HepG2 (cell line): Measurements from ENCODE around the gene HMGN4. TPM values are rescaled to one million over a fixed set of nuclear protein-coding genes. Genes with fewer than 3 reads are reported as not detected.

Source experiments
- ATAC-seq: fragments of 200-7000 bp; cut with Tn5 transposase; 3 replicates; pipeline ENCODE4 v1.9.1; 2020; ENCODE audit warnings: mild to moderate bottlenecking, moderate library complexity
- BruUV-seq: library from RNA; stranded (reverse); fragments of 400-500 nt; replicated peaks from 2 replicates; lab custom pipeline; 2021; lab: Mats Ljungman, UMichigan
- CTCF ChIA-PET: fragments of 300-600 bp; formaldehyde crosslinking; extraction: SDS; loops from one replicate; lab custom pipeline; 2021; ENCODE audit warnings: low total read pairs, inconsistent platforms, low intra/inter-chr PET ratio; lab: Yijun Ruan, JAX
- POLR2A ChIA-PET: fragments of 350-600 bp; sonication (Branson Sonifier 250); formaldehyde crosslinking; loops from one replicate; lab custom pipeline; 2020; ENCODE audit warnings: antibody characterized with exemption, inconsistent platforms; lab: Yijun Ruan, JAX
- DNase-seq: peaks from one replicate; pipeline ENCODE4 v3.0.0-alpha.2; 2015; ENCODE audit warnings: low spot score
- FAIRE-seq: peaks from 3 replicates; lab custom pipeline; 2011; peaks lifted over from hg19 to GRCh38; lab: Jason Lieb, UNC
- H2AFZ ChIP-seq: one replicate; pipeline ENCODE4 v1.6.1; 2011; ENCODE audit warnings: low read length, inconsistent platforms
- H3K27ac ChIP-seq: fragments of 300-600 bp; 3 replicates; pipeline ENCODE4 v1.8.0; 2011; ENCODE audit warnings: mixed run types, mild to moderate bottlenecking, mixed read lengths, low read length, inconsistent platforms; ENCODE audit not compliant: insufficient read depth; ENCODE audit errors: extremely low read length
- H3K27me3 ChIP-seq, 2 experiments: fragments of 200-600 bp in 1 of 2; 2 replicates in 1 of 2; 3 replicates in 1 of 2; pipeline versions ENCODE4 v1.6.0 to v1.8.0; 2011; ENCODE audit warnings: low read length in 2 of 2, mild to moderate bottlenecking in 2 of 2, moderate library complexity in 2 of 2, inconsistent platforms in 1 of 2; ENCODE audit not compliant: insufficient read depth in 2 of 2, control insufficient read depth in 1 of 2
- H3K36me3 ChIP-seq, 2 experiments: fragments of 200-600 bp in 1 of 2; replicated peaks in 1 of 2; 2 replicates in 1 of 2; 3 replicates in 1 of 2; pipeline versions ENCODE4 v1.5.1 to v1.8.0; 2011; ENCODE audit warnings: low read length in 2 of 2, inconsistent platforms in 1 of 2; ENCODE audit not compliant: insufficient read depth in 2 of 2, control insufficient read depth in 1 of 2
- H3K4me1 ChIP-seq: 2 replicates; pipeline ENCODE4 v1.5.1; 2012; ENCODE audit warnings: low read length, inconsistent platforms; ENCODE audit not compliant: insufficient read depth
- H3K4me2 ChIP-seq: 2 replicates; pipeline ENCODE4 v1.6.0; 2011; ENCODE audit warnings: low read depth, low read length, inconsistent platforms
- H3K4me3 ChIP-seq, 3 experiments: fragments of 200-600 bp in 1 of 3; sonication (generic), shearing (Covaris generic) in 1 of 3; replicated peaks in 1 of 3; 2 replicates each; pipeline ENCODE4 v1.5.1; 2011 to 2016; ENCODE audit warnings: low read length in 3 of 3, inconsistent platforms in 2 of 3, low read depth in 2 of 3, mild to moderate bottlenecking in 2 of 3, control low read depth in 1 of 3, mixed read lengths in 1 of 3; ENCODE audit not compliant: insufficient read depth in 1 of 3
- H3K79me2 ChIP-seq: one replicate; pipeline ENCODE4 v1.6.1; 2011; ENCODE audit warnings: low read length, inconsistent platforms; ENCODE audit not compliant: insufficient read depth
- H3K9ac ChIP-seq: 2 replicates; pipeline ENCODE4 v1.6.0; 2011; ENCODE audit warnings: mild to moderate bottlenecking, low read depth, low read length, inconsistent platforms; ENCODE audit not compliant: insufficient read depth
- H3K9me3 ChIP-seq: 2 replicates; pipeline ENCODE4 v1.5.1; 2012; ENCODE audit warnings: mild to moderate bottlenecking, low read length
- H4K20me1 ChIP-seq: 2 replicates; pipeline ENCODE4 v1.6.0; 2011; ENCODE audit warnings: inconsistent platforms, mild to moderate bottlenecking, low read length, moderate library complexity; ENCODE audit not compliant: insufficient read depth
- GATAD1 ChIP-seq: IDR thresholded peaks from 2 replicates; pipeline ENCODE4 v1.6.1; 2016; ENCODE audit warnings: missing genetic modification reagents, missing compliant biosample characterization
- GTF2F1 ChIP-seq: fragments of 150-350 bp; IDR thresholded peaks from 2 replicates; pipeline ENCODE4 v1.6.1; 2014; ENCODE audit warnings: low read length
- HOMEZ ChIP-seq: IDR thresholded peaks from 2 replicates; pipeline ENCODE4 v1.6.1; 2016; ENCODE audit warnings: low read depth
- JUN ChIP-seq: sonication (generic); formaldehyde crosslinking; IDR thresholded peaks from 2 replicates; pipeline ENCODE4 v1.4.0; 2020; ENCODE audit warnings: mild to moderate bottlenecking, missing genetic modification reagents
- MTA1 ChIP-seq: sonication (generic); formaldehyde crosslinking; IDR thresholded peaks from 2 replicates; pipeline ENCODE4 v1.4.0; 2020; ENCODE audit warnings: missing genetic modification reagents, mild to moderate bottlenecking, borderline replicate concordance
- RFXAP ChIP-seq: sonication (generic); formaldehyde crosslinking; IDR thresholded peaks from 2 replicates; pipeline ENCODE4 v1.4.0; 2020; ENCODE audit warnings: missing genetic modification reagents, borderline replicate concordance
- U2AF1 ChIP-seq: fragments of 200-400 bp; formaldehyde crosslinking; optimal IDR thresholded peaks from 2 replicates; pipeline ENCODE3; 2017; ENCODE audit warnings: mild to moderate bottlenecking, low read depth, low read length
- ZSCAN12 ChIP-seq: sonication (generic); formaldehyde crosslinking; IDR thresholded peaks from 2 replicates; pipeline ENCODE4 v1.9.0; 2021; ENCODE audit warnings: mild to moderate bottlenecking, missing genetic modification reagents
- WGBS: methylation state at CpG from one replicate; pipeline ENCODE4 v1.1.6; 2017; ENCODE audit warnings: low lambda C conversion rate; 5-methylcytosine and 5-hydroxymethylcytosine counted together
- in situ Hi-C: cut with HindIII; loops from 2 replicates; pipeline ENCODE4 v1.10.0; 2017; ENCODE audit warnings: low pct_unique_long_range_greater_than_20kb; ENCODE audit not compliant: extremely low pct_ligation_motif_present
- intact Hi-C: fragments of 100-400 bp; cut with micrococcal nuclease; formaldehyde crosslinking; loops from one replicate; pipeline ENCODE4 v1.10.0; 2022; ENCODE audit not compliant: unreplicated experiment
- polyA plus RNA-seq, 8 experiments: library from polyadenylated mRNA; depleted of rRNA in 3 of 8; stranded (reverse) in 7 of 8; unstranded in 1 of 8; fragments of >200 nt; fragmentation: Illumina TruSeq in 4 of 8; extraction: Trizol in 4 of 8; gene quantifications; 2 replicates each; pipeline versions ENCODE4 v1.2.1 to v1.2.3, GENCODE V29; 2011 to 2016; ENCODE audit warnings: low read depth in 4 of 8, missing spikeins in 1 of 8, mixed read lengths in 1 of 8; ENCODE audit not compliant: insufficient read depth in 1 of 8
- total RNA-seq, 5 experiments: library from RNA; depleted of rRNA; stranded (reverse); fragments of >200 nt; fragmentation: Illumina TruSeq; extraction: Trizol; gene quantifications; 2 replicates each; pipeline ENCODE4 v1.2.3, GENCODE V29; 2016; ENCODE audit warnings: low read depth in 1 of 5
- TF ChIP-seq, protein P1 (sequence below): sonication (generic); formaldehyde crosslinking; IDR thresholded peaks from 2 replicates; pipeline ENCODE4 v1.4.0; 2020; ENCODE audit warnings: missing genetic modification reagents

Gene HMGN4
- total and polyA plus RNA-seq, 2 of the 13 experiments (the other 11 are each of a cell fraction or from before 2014, with no cell fraction given) = 39.9 to 52.1 TPM

- Histone ChIP-seq H3K27me3 (peaks cover 5 to 26% of the 10 kb centered on the region in 2 experiments; a peak in 4 of 5 replicates), H3K27ac (no peak overlapping the region), H3K4me2 (no peak overlapping the region), H3K79me2 (no peaks in the 10 kb centered on the region), H3K4me1 (peaks cover 41% of the 10 kb centered on the region), H3K9me3 (no peaks in the 10 kb centered on the region)
- WGBS = 51% methylated on average over 4 of the region's 4 CpGs
- FAIRE-seq = no peak
- POLR2A ChIA-PET = no interaction called here
- TF ChIP-seq, protein P1, sequence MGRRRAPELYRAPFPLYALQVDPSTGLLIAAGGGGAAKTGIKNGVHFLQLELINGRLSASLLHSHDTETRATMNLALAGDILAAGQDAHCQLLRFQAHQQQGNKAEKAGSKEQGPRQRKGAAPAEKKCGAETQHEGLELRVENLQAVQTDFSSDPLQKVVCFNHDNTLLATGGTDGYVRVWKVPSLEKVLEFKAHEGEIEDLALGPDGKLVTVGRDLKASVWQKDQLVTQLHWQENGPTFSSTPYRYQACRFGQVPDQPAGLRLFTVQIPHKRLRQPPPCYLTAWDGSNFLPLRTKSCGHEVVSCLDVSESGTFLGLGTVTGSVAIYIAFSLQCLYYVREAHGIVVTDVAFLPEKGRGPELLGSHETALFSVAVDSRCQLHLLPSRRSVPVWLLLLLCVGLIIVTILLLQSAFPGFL (CRISPR knock-in tag) = no peak
- no peak for TF ChIP-seq JUN (CRISPR knock-in tag)
- no peak for TF ChIP-seq ZSCAN12 (CRISPR knock-in tag)
- TF ChIP-seq GTF2F1 = no peak
- TF ChIP-seq HOMEZ = no peak
- no peak for TF ChIP-seq GATAD1 (CRISPR knock-in tag)
- TF ChIP-seq, all 625 proteins: peak for 0
- intact Hi-C loops = no loop called here
- H3K4me3 ChIP-seq = no peak overlapping the region
- no peak for DNase-seq
- ATAC-seq = no peak
- BruUV-seq = no TSS peak
- H4K20me1 ChIP-seq = no peaks in the 10 kb centered on the region
- H2AFZ ChIP-seq = no peak overlapping the region
- H3K9ac ChIP-seq = no peak overlapping the region
- H3K36me3 ChIP-seq = no peaks in the 10 kb centered on the region
- CTCF ChIA-PET = no interaction called here
- in situ Hi-C loops = no loop called here
These were observed 40.6 kb upstream of the HMGN4 start for GRCh38 chr6:26497610-26498009.

- no peak within 1 kb of the TSS for H3K9ac ChIP-seq
- H3K4me3 ChIP-seq = peak within 1 kb of the TSS in 2 of 3 experiments; percentile 45 to 71; a peak in 2 of 6 replicates
- BruUV-seq = no TSS peak
- in situ Hi-C loops = no loop called here
- H3K79me2 ChIP-seq = no peaks in the 10 kb centered on the region
- no peak for TF ChIP-seq MTA1 (CRISPR knock-in tag)
- 0 out of 2 replicates have a peak, but pooled peaks have one; percentile 21 for TF ChIP-seq RFXAP
- no peak for TF ChIP-seq U2AF1
- peaks cover 31% of the 10 kb centered on the region for H3K4me1 ChIP-seq
- no peak within 1 kb of the TSS for H2AFZ ChIP-seq
- H3K4me2 ChIP-seq = peak within 1 kb of the TSS; percentile 89
- H4K20me1 ChIP-seq = no peaks in the 10 kb centered on the region
- no peak within 1 kb of the TSS for H3K27ac ChIP-seq
- H3K36me3 ChIP-seq = no peaks in the 10 kb centered on the region
- H3K27me3 ChIP-seq = peaks cover 5 to 23% of the 10 kb centered on the region in 2 experiments; a peak in 4 of 5 replicates
- WGBS = 7% methylated on average over 2 of the region's 2 CpGs
- FAIRE-seq = no peak
- POLR2A ChIA-PET = no interaction called here
- peak; percentile 32 for ATAC-seq
- CTCF ChIA-PET = no interaction called here
- intact Hi-C loops = no loop called here
- no peaks in the 10 kb centered on the region for H3K9me3 ChIP-seq
- DNase-seq = no peak
These were observed 38.1 kb upstream of the HMGN4 start, which contains the start of gene BTN1A1 for GRCh38 chr6:26500102-26500501. BTN1A1 (plus strand) TSS chr6:26500303; CDS start chr6:26501287, 984 bp downstream.
